ENCODE measurements around the gene STMP1.

DNA sequence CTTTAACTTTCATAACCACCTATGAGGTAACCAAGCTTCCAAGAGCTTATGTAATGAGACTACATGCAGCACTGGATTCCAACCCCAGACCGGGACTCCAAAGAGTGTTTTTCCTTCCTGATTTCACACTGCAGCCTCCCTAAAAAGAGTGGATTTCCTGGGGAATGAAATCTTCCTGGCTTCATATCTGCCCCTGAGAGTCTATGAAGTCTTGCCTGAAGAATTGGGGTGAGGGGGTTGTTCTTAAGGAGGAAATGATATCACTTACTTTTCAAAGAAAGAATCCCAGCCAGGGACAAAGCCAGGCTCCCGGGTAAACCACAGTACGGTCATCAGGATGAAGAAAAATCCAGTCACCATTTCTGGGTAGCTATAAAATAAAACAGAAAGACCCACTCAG lies 29.7 kb downstream of the STMP1 start:
- no peak for TF ChIP-seq EGR1 (IDR thresholded peaks at IDR 0.05; ENCODE audit: borderline replicate concordance, low read depth, low read length)
- no peak for TF ChIP-seq TEAD4 (IDR thresholded peaks at IDR 0.05; ENCODE audit: low read depth, low read length)
- TF ChIP-seq, protein P1, sequence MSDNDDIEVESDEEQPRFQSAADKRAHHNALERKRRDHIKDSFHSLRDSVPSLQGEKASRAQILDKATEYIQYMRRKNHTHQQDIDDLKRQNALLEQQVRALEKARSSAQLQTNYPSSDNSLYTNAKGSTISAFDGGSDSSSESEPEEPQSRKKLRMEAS (IDR thresholded peaks at IDR 0.05): no peak
- TF ChIP-seq, protein P2, sequence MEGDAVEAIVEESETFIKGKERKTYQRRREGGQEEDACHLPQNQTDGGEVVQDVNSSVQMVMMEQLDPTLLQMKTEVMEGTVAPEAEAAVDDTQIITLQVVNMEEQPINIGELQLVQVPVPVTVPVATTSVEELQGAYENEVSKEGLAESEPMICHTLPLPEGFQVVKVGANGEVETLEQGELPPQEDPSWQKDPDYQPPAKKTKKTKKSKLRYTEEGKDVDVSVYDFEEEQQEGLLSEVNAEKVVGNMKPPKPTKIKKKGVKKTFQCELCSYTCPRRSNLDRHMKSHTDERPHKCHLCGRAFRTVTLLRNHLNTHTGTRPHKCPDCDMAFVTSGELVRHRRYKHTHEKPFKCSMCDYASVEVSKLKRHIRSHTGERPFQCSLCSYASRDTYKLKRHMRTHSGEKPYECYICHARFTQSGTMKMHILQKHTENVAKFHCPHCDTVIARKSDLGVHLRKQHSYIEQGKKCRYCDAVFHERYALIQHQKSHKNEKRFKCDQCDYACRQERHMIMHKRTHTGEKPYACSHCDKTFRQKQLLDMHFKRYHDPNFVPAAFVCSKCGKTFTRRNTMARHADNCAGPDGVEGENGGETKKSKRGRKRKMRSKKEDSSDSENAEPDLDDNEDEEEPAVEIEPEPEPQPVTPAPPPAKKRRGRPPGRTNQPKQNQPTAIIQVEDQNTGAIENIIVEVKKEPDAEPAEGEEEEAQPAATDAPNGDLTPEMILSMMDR (IDR thresholded peaks at IDR 0.05; ENCODE audit: control extremely low read depth in 1 of 3, insufficient read depth in 1 of 3, low read depth in 1 of 3, low read length in 3 of 3): no peak
- TF ChIP-seq, protein P3, sequence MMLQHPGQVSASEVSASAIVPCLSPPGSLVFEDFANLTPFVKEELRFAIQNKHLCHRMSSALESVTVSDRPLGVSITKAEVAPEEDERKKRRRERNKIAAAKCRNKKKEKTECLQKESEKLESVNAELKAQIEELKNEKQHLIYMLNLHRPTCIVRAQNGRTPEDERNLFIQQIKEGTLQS (IDR thresholded peaks at IDR 0.05; ENCODE audit: insufficient read depth, low read depth, low read length): no peak

All from H1 (cell line).